ENCODE data around the gene SHROOM1. TPM values are rescaled to one million over a fixed set of nuclear protein-coding genes. Genes with fewer than 3 reads are reported as not detected.

SHROOM1 gene
- total RNA-seq, result 5.2 and 19.1 TPM in 2 replicates

GRCh38 chr5:132830436-132831094 is at the start of gene SHROOM1:
Gene SHROOM1 (minus strand): TSS chr5:132830647. CDS start chr5:132826140, 4,507 bp downstream.

GRCh38 chr5:132873119-132873929 is 42.9 kb upstream of the SHROOM1 start, which contains the start of gene LEAP2:
Gene LEAP2 (plus strand): TSS chr5:132873668. CDS start chr5:132873695, 27 bp downstream.

GRCh38 chr5:132866342-132867045 is 36.0 kb upstream of the SHROOM1 start, which contains the start of the genes GDF9 and UQCRQ:
Gene GDF9 (minus strand): TSS chr5:132866469. CDS start chr5:132864533, 1,936 bp downstream.
Gene UQCRQ (plus strand): TSS chr5:132866642. CDS start chr5:132866882, 240 bp downstream.

GRCh38 chr5:132812781-132813598 is 17.5 kb downstream of the SHROOM1 start, which contains the start of gene SOWAHA:
Gene SOWAHA (plus strand): TSS chr5:132813302. CDS start chr5:132813622, 320 bp downstream.

DNA sequence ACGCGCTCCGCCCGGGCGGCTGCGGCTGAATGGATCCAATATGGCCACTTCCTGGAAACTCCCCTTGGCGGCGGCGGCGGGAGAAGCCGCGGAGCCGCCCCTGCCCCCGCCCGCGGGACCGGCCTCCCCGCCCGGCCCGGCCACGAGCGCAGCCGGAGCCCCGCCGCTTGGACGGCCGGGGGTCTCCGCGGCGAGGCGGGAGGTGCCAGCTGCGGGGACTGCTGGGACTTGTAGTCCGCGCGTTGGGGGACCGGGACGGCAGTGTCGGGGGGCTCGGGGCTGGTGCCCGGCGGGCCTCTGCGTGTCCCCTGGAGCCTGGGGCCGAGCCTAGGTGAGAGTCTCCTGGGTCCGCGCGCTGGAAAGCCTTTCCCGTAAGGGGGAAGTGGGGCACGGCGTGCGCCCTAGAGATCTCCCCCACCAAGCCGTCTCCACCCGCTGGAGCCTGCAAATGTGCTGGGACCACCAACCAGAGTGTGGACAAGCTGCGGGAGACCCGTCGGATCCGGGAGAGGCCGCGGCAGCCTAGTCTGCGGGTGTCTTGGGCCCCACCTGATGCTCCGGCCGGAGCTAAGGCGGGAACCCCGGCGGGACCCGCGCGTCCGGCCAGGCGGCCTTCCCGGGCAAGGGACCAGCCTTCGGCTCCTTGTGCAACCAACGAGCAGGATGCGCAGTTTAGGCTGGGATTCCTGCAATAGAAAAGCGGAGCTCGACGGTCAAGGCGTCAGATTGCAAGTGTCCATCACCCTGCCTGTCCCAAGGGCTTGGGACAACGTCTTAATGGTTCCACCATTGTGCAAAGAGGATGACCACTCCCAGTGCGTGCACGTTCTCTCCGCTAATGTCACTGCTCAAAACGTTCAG is 53.0 kb downstream of the SHROOM1 start, which contains the start of gene SEPTIN8:
Gene SEPTIN8 (minus strand): TSS at position 31 of the 861 bp plus-strand sequence. CDS start 102 bp downstream, outside the sequence.

Other genes with a start within 250 kb of the SHROOM1 start
- gene IL13, start 172.5 kb downstream of the SHROOM1 start, total RNA-seq, result 1.3 TPM in 1 of 2 replicates, not detected in the other
- gene IL4, start 156.7 kb downstream of the SHROOM1 start, total RNA-seq, result not detected in 2 replicates
- gene KIF3A, start 93.1 kb downstream of the SHROOM1 start, total RNA-seq, result 3.2 and 5.1 TPM in 2 replicates
- not detected in 2 replicates for gene CCNI2, start 83.2 kb downstream of the SHROOM1 start, total RNA-seq
- 26.9 and 41.5 TPM in 2 replicates for gene SEPTIN8, start 53.4 kb downstream of the SHROOM1 start, total RNA-seq
- 0.16 TPM in 1 of 2 replicates, not detected in the other for gene SOWAHA, start 17.3 kb downstream of the SHROOM1 start, total RNA-seq
- gene GDF9, start 35.8 kb upstream of the SHROOM1 start, total RNA-seq, result not detected in 2 replicates
- 149 and 159 TPM in 2 replicates for gene UQCRQ, start 36.0 kb upstream of the SHROOM1 start, total RNA-seq
- 0.16 TPM in 1 of 2 replicates, not detected in the other for gene LEAP2, start 43.0 kb upstream of the SHROOM1 start, total RNA-seq
- 28.3 and 47.8 TPM in 2 replicates for gene AFF4, start 133.0 kb upstream of the SHROOM1 start, total RNA-seq
- gene ZCCHC10, start 195.9 kb upstream of the SHROOM1 start, total RNA-seq, result 4.2 and 12.5 TPM in 2 replicates
- 69.3 and 80.7 TPM in 2 replicates for gene HSPA4, start 221.4 kb upstream of the SHROOM1 start, total RNA-seq